Measurements from ENCODE around the gene OVOL3. TPM values are rescaled to one million over a fixed set of nuclear protein-coding genes. Genes with fewer than 3 reads are reported as not detected.

Gene OVOL3
- total RNA-seq, 2 experiments from 2014 or later = not detected

- DNase-seq (no peak), ATAC-seq (no peak)
- no peaks in the 10 kb centered on the region for H3K4me1 Mint-ChIP-seq
- H3K27ac Mint-ChIP-seq = peak overlapping the region; percentile 20
- CTCF ChIA-PET = no interaction called here
- no peaks in the 10 kb centered on the region for H3K9me3 Mint-ChIP-seq (ENCODE audit: low read depth)
- no peaks in the 10 kb centered on the region for H3K27me3 Mint-ChIP-seq
- peaks cover 9% of the 10 kb centered on the region for H3K36me3 Mint-ChIP-seq
- H3K4me3 Mint-ChIP-seq = no peak overlapping the region
Observed at GRCh38 chr19:36106991-36107390, 4.0 kb upstream of the OVOL3 start.

GRCh38 chr19:36108684-36109083, 2.3 kb upstream of the OVOL3 start:
- Mint-ChIP-seq H3K27ac (no peak overlapping the region), H3K9me3 (ENCODE audit: low read depth) (no peaks in the 10 kb centered on the region), H3K27me3 (no peaks in the 10 kb centered on the region), H3K36me3 (peaks cover 10% of the 10 kb centered on the region), H3K4me3 (no peak overlapping the region), H3K4me1 (peaks cover 8% of the 10 kb centered on the region)
- no peak for DNase-seq
- CTCF ChIA-PET = no interaction called here
- no peak for ATAC-seq

- H3K4me3 Mint-ChIP-seq = no peak overlapping the region
- CTCF ChIA-PET = no interaction called here
- H3K36me3 Mint-ChIP-seq = peaks cover 8% of the 10 kb centered on the region
- peaks cover 2% of the 10 kb centered on the region for H3K27me3 Mint-ChIP-seq
- no peak overlapping the region for H3K27ac Mint-ChIP-seq
- peaks cover 18% of the 10 kb centered on the region for H3K4me1 Mint-ChIP-seq
- H3K9me3 Mint-ChIP-seq (ENCODE audit: low read depth) = no peaks in the 10 kb centered on the region
- no peak for ATAC-seq
- DNase-seq = no peak
Observed at GRCh38 chr19:36111200-36111539, 227 bp downstream of the OVOL3 start.

GRCh38 chr19:36112678-36113077, 1.7 kb downstream of the OVOL3 start:
- DNase-seq (no peak), ATAC-seq (no peak)
- H3K4me1 Mint-ChIP-seq = peaks cover 29% of the 10 kb centered on the region
- H3K36me3 Mint-ChIP-seq = peaks cover 12% of the 10 kb centered on the region
- CTCF ChIA-PET = no interaction called here
- H3K9me3 Mint-ChIP-seq (ENCODE audit: low read depth) = no peaks in the 10 kb centered on the region
- peak overlapping the region; percentile 19 for H3K4me3 Mint-ChIP-seq
- H3K27me3 Mint-ChIP-seq = peaks cover 2% of the 10 kb centered on the region
- peak overlapping the region; percentile 57 for H3K27ac Mint-ChIP-seq

- H3K36me3 Mint-ChIP-seq = peaks cover 15% of the 10 kb centered on the region
- H3K4me1 Mint-ChIP-seq = peaks cover 33% of the 10 kb centered on the region
- H3K4me3 Mint-ChIP-seq = peak overlapping the region; percentile 91
- CTCF ChIA-PET = interaction anchor here (2.3 to 5.8 kb wide), 3 partner anchors 12 to 57 kb away, joined by 8 to 24 read pairs (median 10); no protein-coding TSS in a partner anchor
- DNase-seq = no peak
- no peaks in the 10 kb centered on the region for H3K9me3 Mint-ChIP-seq (ENCODE audit: low read depth)
- H3K27ac Mint-ChIP-seq = peak overlapping the region; percentile 94
- ATAC-seq = no peak
- peaks cover 2% of the 10 kb centered on the region for H3K27me3 Mint-ChIP-seq
Observed at GRCh38 chr19:36113425-36113824, 2.5 kb downstream of the OVOL3 start.

GRCh38 chr19:36113894-36114720, 3.2 kb downstream of the OVOL3 start:
- H3K27me3 Mint-ChIP-seq = peaks cover 2% of the 10 kb centered on the region
- H3K4me1 Mint-ChIP-seq = peaks cover 35% of the 10 kb centered on the region
- H3K27ac Mint-ChIP-seq = peak overlapping the region; percentile 94
- CTCF ChIA-PET = interaction anchor here (2.3 to 5.8 kb wide), 3 partner anchors 11 to 58 kb away, joined by 8 to 24 read pairs (median 10); no protein-coding TSS in a partner anchor
- DNase-seq = peak; percentile 59
- peak overlapping the region; percentile 91 for H3K4me3 Mint-ChIP-seq
- ATAC-seq = no peak
- no peaks in the 10 kb centered on the region for H3K9me3 Mint-ChIP-seq (ENCODE audit: low read depth)
- H3K36me3 Mint-ChIP-seq = peaks cover 15% of the 10 kb centered on the region

GRCh38 chr19:36114721-36115452, 3.9 kb downstream of the OVOL3 start, which contains the start of gene POLR2I:
TSS of gene POLR2I (minus strand) at chr19:36114875. CDS start at chr19:36114856, 19 bp downstream.
- Mint-ChIP-seq H3K9me3 (ENCODE audit: low read depth) (no peaks in the 10 kb centered on the region), H3K4me1 (peaks cover 35% of the 10 kb centered on the region), H3K27ac (peak within 1 kb of the TSS; percentile 94), H3K27me3 (peaks cover 2% of the 10 kb centered on the region), H3K4me3 (peak within 1 kb of the TSS; percentile 91), H3K36me3 (peaks cover 16% of the 10 kb centered on the region)
- peak; percentile 100 for DNase-seq
- peak; percentile 91 for ATAC-seq
- CTCF ChIA-PET = interaction anchor here (0.8 to 5.8 kb wide), 5 partner anchors 10 to 58 kb away, joined by 3 to 24 read pairs (median 8); no protein-coding TSS in a partner anchor

- Mint-ChIP-seq H3K27ac (peak within 1 kb of the TSS; percentile 94), H3K4me1 (peaks cover 35% of the 10 kb centered on the region), H3K9me3 (ENCODE audit: low read depth) (no peaks in the 10 kb centered on the region), H3K4me3 (peak within 1 kb of the TSS; percentile 91), H3K36me3 (peaks cover 18% of the 10 kb centered on the region), H3K27me3 (peaks cover 2% of the 10 kb centered on the region)
- DNase-seq = peak; percentile 93
- CTCF ChIA-PET = interaction anchor here (0.6 to 5.8 kb wide), 8 partner anchors 9 to 59 kb away, joined by 3 to 24 read pairs (median 4); no protein-coding TSS in a partner anchor
- ATAC-seq = peak; percentile 62
Observed at GRCh38 chr19:36115453-36116343, 4.8 kb downstream of the OVOL3 start, which contains the start of gene TBCB. TSS of gene TBCB (plus strand) at chr19:36115468. CDS start at chr19:36115561, 93 bp downstream.

GRCh38 chr19:36116344-36116637, 5.3 kb downstream of the OVOL3 start:
- H3K27ac Mint-ChIP-seq = peak overlapping the region; percentile 94
- peak overlapping the region; percentile 91 for H3K4me3 Mint-ChIP-seq
- peaks cover 2% of the 10 kb centered on the region for H3K27me3 Mint-ChIP-seq
- no peaks in the 10 kb centered on the region for H3K9me3 Mint-ChIP-seq (ENCODE audit: low read depth)
- ATAC-seq = no peak
- peaks cover 35% of the 10 kb centered on the region for H3K4me1 Mint-ChIP-seq
- H3K36me3 Mint-ChIP-seq = peaks cover 18% of the 10 kb centered on the region
- DNase-seq = no peak
- CTCF ChIA-PET = interaction anchor here (0.6 to 5.8 kb wide), 5 partner anchors 9 to 54 kb away, joined by 3 to 24 read pairs (median 4); no protein-coding TSS in a partner anchor

GRCh38 chr19:36120092-36120983, 9.4 kb downstream of the OVOL3 start:
- CTCF ChIA-PET = no interaction called here
- H3K27me3 Mint-ChIP-seq = no peaks in the 10 kb centered on the region
- H3K4me3 Mint-ChIP-seq = no peak overlapping the region
- no peaks in the 10 kb centered on the region for H3K9me3 Mint-ChIP-seq (ENCODE audit: low read depth)
- H3K4me1 Mint-ChIP-seq = peaks cover 20% of the 10 kb centered on the region
- DNase-seq (no peak), ATAC-seq (no peak)
- H3K27ac Mint-ChIP-seq = no peak overlapping the region
- H3K36me3 Mint-ChIP-seq = peaks cover 27% of the 10 kb centered on the region

- no peak overlapping the region for H3K27ac Mint-ChIP-seq
- H3K4me1 Mint-ChIP-seq = peaks cover 19% of the 10 kb centered on the region
- CTCF ChIA-PET = no interaction called here
- peaks cover 33% of the 10 kb centered on the region for H3K36me3 Mint-ChIP-seq
- ATAC-seq (no peak), DNase-seq (no peak)
- no peaks in the 10 kb centered on the region for H3K27me3 Mint-ChIP-seq
- no peaks in the 10 kb centered on the region for H3K9me3 Mint-ChIP-seq (ENCODE audit: low read depth)
- no peak overlapping the region for H3K4me3 Mint-ChIP-seq
Observed at GRCh38 chr19:36120984-36121358, 10.0 kb downstream of the OVOL3 start.

GRCh38 chr19:36121486-36122124, 10.7 kb downstream of the OVOL3 start:
- Mint-ChIP-seq H3K27ac (no peak overlapping the region), H3K4me3 (no peak overlapping the region), H3K36me3 (peaks cover 33% of the 10 kb centered on the region), H3K9me3 (ENCODE audit: low read depth) (no peaks in the 10 kb centered on the region), H3K4me1 (peaks cover 13% of the 10 kb centered on the region), H3K27me3 (no peaks in the 10 kb centered on the region)
- CTCF ChIA-PET = no interaction called here
- ATAC-seq = no peak
- no peak for DNase-seq

Data from activated CD8-positive, alpha-beta memory T cell treated with anti-CD3 and anti-CD28 coated beads, Interleukin-2, amount 10 ng/mL, durations not matched to agents 7 days and 5 days (primary cell).